Neural progenitor cell (in vitro differentiated cells): ENCODE results near the gene ADAMTSL1. TPM values are rescaled to one million over a fixed set of nuclear protein-coding genes. Genes with fewer than 3 reads are reported as not detected.

ENCODE experiments used
- DNase-seq: peaks from one replicate; pipeline ENCODE4 v3.0.0-alpha.2; 2016; ENCODE audit warnings: low spot score
- H2AFZ ChIP-seq: fragments of 200-600 bp; sonication (generic); replicated peaks from 2 replicates; pipeline ENCODE4 v1.6.1; 2016; ENCODE audit warnings: antibody characterized with exemption
- H3F3A ChIP-seq: fragments of 200-600 bp; sonication (generic); 2 replicates; pipeline ENCODE4 v1.6.1; 2016; ENCODE audit warnings: antibody characterized with exemption, low read depth
- H3K27ac ChIP-seq: fragments of 200-600 bp; sonication (generic); 2 replicates; pipeline ENCODE4 v1.5.1; 2016; ENCODE audit warnings: mild to moderate bottlenecking
- H3K27me3 ChIP-seq: fragments of 200-600 bp; sonication (generic); 2 replicates; pipeline ENCODE4 v1.6.1; 2016; ENCODE audit warnings: mild to moderate bottlenecking, moderate library complexity
- H3K36me3 ChIP-seq: fragments of 200-600 bp; sonication (generic); 2 replicates; pipeline ENCODE4 v1.5.1; 2016
- H3K4me1 ChIP-seq: fragments of 200-600 bp; sonication (generic); 2 replicates; pipeline ENCODE4 v1.6.1; 2016; ENCODE audit warnings: mixed run types
- H3K4me2 ChIP-seq: fragments of 200-600 bp; sonication (generic); 2 replicates; pipeline ENCODE4 v1.6.1; 2016
- H3K4me3 ChIP-seq: fragments of 200-600 bp; sonication (generic); 2 replicates; pipeline ENCODE4 v1.5.1; 2016
- H3K79me2 ChIP-seq: fragments of 200-600 bp; sonication (generic); 2 replicates; pipeline ENCODE4 v1.6.1; 2016; ENCODE audit warnings: low read depth
- H3K9ac ChIP-seq: fragments of 200-600 bp; sonication (generic); 2 replicates; pipeline ENCODE4 v1.6.1; 2016
- H3K9me3 ChIP-seq: fragments of 200-600 bp; sonication (generic); 2 replicates; pipeline ENCODE4 v1.5.1; 2016; ENCODE audit warnings: low read depth
- H4K20me1 ChIP-seq: fragments of 200-600 bp; sonication (generic); 2 replicates; pipeline ENCODE4 v1.6.1; 2016; ENCODE audit warnings: low read depth
- H3K27ac Mint-ChIP-seq: 3 replicates; pipeline ENCODE4 v1.8.0; 2021; ENCODE audit warnings: mixed read lengths
- H3K27me3 Mint-ChIP-seq: 2 replicates; pipeline ENCODE4 v1.8.0; 2022; ENCODE audit warnings: low read depth, mild to moderate bottlenecking, inconsistent platforms, moderate library complexity, mixed read lengths; ENCODE audit not compliant: insufficient read depth
- H3K36me3 Mint-ChIP-seq: 3 replicates; pipeline ENCODE4 v1.8.0; 2021; ENCODE audit warnings: mixed read lengths
- H3K4me1 Mint-ChIP-seq: 3 replicates; pipeline ENCODE4 v1.8.0; 2021; ENCODE audit warnings: mixed read lengths
- H3K4me3 Mint-ChIP-seq: 3 replicates; pipeline ENCODE4 v1.8.0; 2021; ENCODE audit warnings: mild to moderate bottlenecking, moderate library complexity, mixed read lengths
- H3K9me3 Mint-ChIP-seq: 3 replicates; pipeline ENCODE4 v1.8.0; 2020; ENCODE audit warnings: mixed read lengths
- CTCF ChIP-seq: fragments of 200-600 bp; sonication (generic); IDR thresholded peaks from 2 replicates; pipeline ENCODE4 v1.5.1; 2017; ENCODE audit warnings: antibody characterized with exemption, mild to moderate bottlenecking
- EZH2 ChIP-seq: fragments of 200-600 bp; sonication (generic); IDR thresholded peaks from 2 replicates; pipeline ENCODE4 v1.6.1; 2017; ENCODE audit warnings: antibody characterized with exemption, mild to moderate bottlenecking, moderate library complexity
- EZH2phosphoT487 ChIP-seq: fragments of 200-600 bp; sonication (generic); IDR thresholded peaks from 2 replicates; pipeline ENCODE4 v1.6.1; 2017; ENCODE audit warnings: antibody characterized with exemption
- total RNA-seq: library from RNA; depleted of rRNA; stranded (reverse); fragments of >200 nt; gene quantifications from 2 replicates; pipeline ENCODE4 v1.2.3, GENCODE V29; 2015; ENCODE audit warnings: low replicate concordance

Gene ADAMTSL1
- total RNA-seq, 1 donor from 2014 or later: 0.73 TPM

GRCh38 chr9:18694959-18695668 lies 221.2 kb downstream of the ADAMTSL1 start:
- no peak for DNase-seq
- Histone ChIP-seq H3K9me3 (peaks cover 4% of the 10 kb centered on the region), H3K27me3 (no peaks in the 10 kb centered on the region), H3F3A (no peaks in the 10 kb centered on the region), H4K20me1 (no peaks in the 10 kb centered on the region), H3K79me2 (no peaks in the 10 kb centered on the region), H3K36me3 (peaks cover 3% of the 10 kb centered on the region), H3K27ac (no peak overlapping the region), H3K4me2 (no peak overlapping the region), H2AFZ (no peak overlapping the region), H3K4me3 (no peak overlapping the region), H3K4me1 (no peaks in the 10 kb centered on the region), H3K9ac (no peak overlapping the region)
- Mint-ChIP-seq H3K4me1 (no peaks in the 10 kb centered on the region), H3K9me3 (peaks cover 22% of the 10 kb centered on the region), H3K27ac (no peak overlapping the region), H3K36me3 (no peaks in the 10 kb centered on the region), H3K4me3 (no peak overlapping the region), H3K27me3 (peaks cover 4% of the 10 kb centered on the region)
- TF ChIP-seq CTCF (no peak), EZH2phosphoT487 (no peak), EZH2 (no peak)

- no peaks in the 10 kb centered on the region for H3K27me3 ChIP-seq
- no peak overlapping the region for H3K9ac ChIP-seq
- no peaks in the 10 kb centered on the region for H3K4me1 ChIP-seq
- H3K4me3 Mint-ChIP-seq: no peak overlapping the region
- peaks cover 4% of the 10 kb centered on the region for H3K27me3 Mint-ChIP-seq
- H4K20me1 ChIP-seq: no peaks in the 10 kb centered on the region
- DNase-seq: no peak
- H3K27ac ChIP-seq: no peak overlapping the region
- H3K79me2 ChIP-seq: no peaks in the 10 kb centered on the region
- H3K36me3 Mint-ChIP-seq: no peaks in the 10 kb centered on the region
- H3K36me3 ChIP-seq: peaks cover 3% of the 10 kb centered on the region
- H2AFZ ChIP-seq: no peak overlapping the region
- H3K9me3 ChIP-seq: peaks cover 4% of the 10 kb centered on the region
- peaks cover 18% of the 10 kb centered on the region for H3K9me3 Mint-ChIP-seq
- TF ChIP-seq CTCF (no peak), EZH2phosphoT487 (no peak), EZH2 (no peak)
- no peak overlapping the region for H3K4me2 ChIP-seq
- H3F3A ChIP-seq: no peaks in the 10 kb centered on the region
- H3K4me1 Mint-ChIP-seq: no peaks in the 10 kb centered on the region
- no peak overlapping the region for H3K4me3 ChIP-seq
- no peak overlapping the region for H3K27ac Mint-ChIP-seq
These were observed 225.0 kb downstream of the ADAMTSL1 start for GRCh38 chr9:18698992-18699391.

- Histone ChIP-seq H3K27ac (no peak overlapping the region), H4K20me1 (no peaks in the 10 kb centered on the region), H3F3A (no peaks in the 10 kb centered on the region), H3K79me2 (no peaks in the 10 kb centered on the region), H3K36me3 (peaks cover 3% of the 10 kb centered on the region), H3K4me2 (no peak overlapping the region), H3K9me3 (peaks cover 3% of the 10 kb centered on the region), H2AFZ (no peak overlapping the region), H3K4me3 (no peak overlapping the region), H3K27me3 (no peaks in the 10 kb centered on the region), H3K4me1 (no peaks in the 10 kb centered on the region), H3K9ac (no peak overlapping the region)
- DNase-seq: no peak
- no peak overlapping the region for H3K27ac Mint-ChIP-seq
- peaks cover 12% of the 10 kb centered on the region for H3K9me3 Mint-ChIP-seq
- H3K27me3 Mint-ChIP-seq: peaks cover 4% of the 10 kb centered on the region
- H3K4me3 Mint-ChIP-seq: no peak overlapping the region
- H3K36me3 Mint-ChIP-seq: no peaks in the 10 kb centered on the region
- TF ChIP-seq EZH2 (no peak), CTCF (no peak), EZH2phosphoT487 (no peak)
- H3K4me1 Mint-ChIP-seq: no peaks in the 10 kb centered on the region
These were observed 225.8 kb downstream of the ADAMTSL1 start for GRCh38 chr9:18699764-18700163.
